NCI-H2107 treated with DMSO at 0.1 percent for 48 hours (cell line): Measurements from ENCODE around the gene MYZAP.
A peak's percentile ranks its signal among the peaks of the same experiment; 100 is the strongest.
"Not testable (repeated sequence)": the region's sequence is repeated elsewhere in the genome, so short reads cannot be mapped to it uniquely, and the experiment has no call there.

ENCODE experiments used
- DNase-seq: peaks from one replicate; lab custom pipeline; 2025; ENCODE audit not compliant: unreplicated experiment; lab: John Stamatoyannopoulos, UW

The MYZAP gene

DNA sequence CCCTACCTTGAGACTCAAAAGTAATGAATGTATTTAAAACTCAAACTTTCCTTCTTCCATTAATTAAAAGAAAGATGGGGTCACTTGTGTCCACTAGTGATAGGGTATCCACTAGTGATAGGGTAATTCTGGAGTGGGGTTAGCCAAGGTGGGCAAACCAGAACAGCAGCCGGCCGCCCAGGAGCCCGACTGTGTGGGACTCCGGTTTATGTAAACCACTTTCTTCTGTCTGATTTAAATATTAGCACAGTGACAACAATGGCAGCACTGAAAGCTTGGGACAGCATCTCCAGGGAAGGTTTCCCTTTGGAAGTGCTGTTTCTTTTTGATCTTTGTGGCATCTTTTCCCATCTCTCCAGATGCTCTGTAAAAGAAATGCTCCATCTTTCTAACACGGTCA lies 722 bp downstream of the MYZAP start:
- no peak for DNase-seq

DNA sequence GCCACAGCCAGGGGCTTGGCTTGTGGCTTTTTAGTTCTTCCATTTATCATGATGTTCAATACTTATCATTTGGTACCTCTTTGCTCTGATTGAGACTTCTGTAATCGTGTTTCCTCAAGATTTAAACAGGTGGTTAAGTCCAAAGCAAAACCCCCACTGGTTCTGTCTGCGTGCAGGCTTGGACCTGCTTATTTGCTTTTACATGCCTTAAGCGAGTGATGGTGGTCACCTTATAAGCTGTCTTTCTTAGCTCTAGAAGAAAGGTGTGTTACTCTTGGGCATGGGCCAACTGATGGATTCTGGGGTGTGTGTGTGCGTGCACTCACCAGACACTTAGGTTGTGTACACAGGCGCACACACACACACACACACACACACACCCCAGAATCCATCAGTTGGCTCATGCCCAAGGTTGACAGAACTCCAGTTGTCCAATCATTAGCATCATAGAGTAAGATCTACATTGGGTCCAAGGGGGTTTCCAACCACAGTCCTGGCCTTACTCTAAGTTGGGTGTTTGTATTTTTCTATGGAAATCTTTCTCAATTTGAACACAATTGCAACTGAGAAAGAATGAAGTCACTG lies 1.2 kb downstream of the MYZAP start:
- DNase-seq, result no peak

DNA sequence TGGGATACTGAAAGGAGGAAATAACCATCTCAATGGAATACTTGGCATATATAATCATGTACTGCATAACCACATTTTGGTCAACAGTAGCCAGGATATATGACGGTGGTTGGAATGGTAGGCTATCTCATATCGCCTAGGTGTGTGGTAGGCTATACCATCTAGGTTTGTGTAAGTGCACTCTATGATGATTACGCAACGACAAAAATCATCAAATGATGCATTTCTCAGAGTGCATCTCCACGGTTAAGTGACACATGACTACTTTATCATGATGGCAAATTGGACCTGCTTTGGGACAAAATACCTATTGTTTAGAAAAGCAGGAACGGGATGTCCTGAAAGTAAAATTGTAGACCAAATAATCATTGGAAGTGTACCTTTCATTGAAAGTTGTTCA lies 2.8 kb downstream of the MYZAP start:
- no peak for DNase-seq

DNA sequence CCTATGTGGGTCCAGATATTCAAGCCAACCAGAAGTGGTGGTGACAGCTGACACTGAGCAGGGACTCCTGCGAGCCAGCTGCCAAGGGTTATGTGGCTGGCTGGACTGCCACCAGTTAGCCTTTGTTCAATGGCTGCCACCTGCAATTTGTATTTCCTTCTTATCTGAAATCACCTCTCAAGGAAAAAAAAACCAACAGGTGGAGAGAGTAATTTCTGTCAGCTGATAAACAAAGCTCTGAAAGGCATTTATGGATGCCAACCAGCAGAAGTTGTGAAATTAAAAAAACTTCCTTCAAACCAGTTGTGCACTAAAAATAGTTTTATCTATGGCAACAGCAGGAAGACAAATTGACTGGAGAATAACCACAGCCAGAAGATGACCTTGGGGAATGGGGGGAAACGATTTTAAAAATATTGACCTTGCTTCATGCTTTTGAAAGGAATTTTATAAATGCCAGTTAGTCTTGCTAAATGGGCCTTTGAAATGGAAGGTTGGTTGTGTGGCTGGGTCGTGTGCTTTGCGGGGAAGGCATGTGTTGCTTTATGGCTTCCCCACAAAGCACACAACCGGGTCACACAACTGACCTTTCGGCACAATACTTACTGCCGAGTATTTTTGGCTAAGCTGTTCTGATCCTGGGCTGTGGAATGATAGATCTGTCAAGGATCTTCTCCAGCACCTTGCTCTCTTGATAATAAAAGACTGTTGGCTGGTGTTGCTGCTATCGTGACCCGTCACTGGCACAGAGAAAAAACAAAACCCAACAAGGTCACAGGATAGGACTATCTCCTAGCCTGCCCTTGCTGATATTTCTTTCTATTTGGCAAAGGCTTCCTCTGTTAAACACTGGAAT lies 3.5 kb downstream of the MYZAP start:
- DNase-seq, result peak; percentile 23

DNA sequence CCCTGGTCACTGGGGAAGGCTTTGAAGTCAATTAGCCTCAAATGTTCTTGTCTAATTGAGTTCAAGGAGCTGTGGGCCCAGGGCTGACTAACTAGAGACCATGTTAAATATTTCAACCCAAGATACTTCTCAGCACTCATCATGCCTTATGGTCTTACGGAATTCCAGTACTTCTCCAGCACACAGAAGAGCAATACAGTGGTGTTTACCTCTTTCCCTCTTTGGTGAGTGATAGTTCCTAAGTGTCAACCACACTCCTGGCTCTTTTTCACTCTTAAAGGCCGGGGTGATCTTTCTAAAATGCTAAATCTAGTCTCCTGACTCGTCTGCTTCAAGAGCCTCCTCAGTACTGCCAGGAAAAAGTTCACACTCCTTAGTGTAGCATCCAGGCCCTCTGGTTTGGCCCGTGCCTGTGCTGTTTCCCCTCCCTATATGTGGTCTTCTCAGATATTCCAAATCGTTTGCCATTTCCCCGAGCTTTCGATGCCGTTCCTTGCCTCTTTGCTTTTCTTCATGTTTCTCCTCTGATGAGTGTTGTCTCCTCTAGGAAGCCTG lies 4.7 kb downstream of the MYZAP start:
- no peak for DNase-seq

DNA sequence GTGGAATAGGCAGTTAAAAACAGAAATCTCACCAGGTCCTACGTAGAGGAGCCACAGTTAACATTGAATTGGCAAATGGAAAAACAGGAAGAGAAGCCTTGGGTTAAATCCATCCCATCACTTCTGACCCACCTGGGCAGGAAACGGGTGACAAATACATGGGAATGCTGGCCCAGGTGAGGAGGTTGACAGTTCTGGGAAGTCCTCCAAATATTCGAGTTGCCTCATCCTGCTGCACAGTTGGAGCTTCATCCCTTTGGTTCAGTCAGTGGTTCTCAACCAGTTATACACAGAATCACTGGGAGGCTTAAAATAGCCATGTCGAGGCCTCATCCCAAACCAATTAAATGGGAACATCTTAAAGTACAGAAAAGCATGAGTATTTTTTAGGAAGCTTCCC lies 5.3 kb downstream of the MYZAP start:
- no peak for DNase-seq

DNA sequence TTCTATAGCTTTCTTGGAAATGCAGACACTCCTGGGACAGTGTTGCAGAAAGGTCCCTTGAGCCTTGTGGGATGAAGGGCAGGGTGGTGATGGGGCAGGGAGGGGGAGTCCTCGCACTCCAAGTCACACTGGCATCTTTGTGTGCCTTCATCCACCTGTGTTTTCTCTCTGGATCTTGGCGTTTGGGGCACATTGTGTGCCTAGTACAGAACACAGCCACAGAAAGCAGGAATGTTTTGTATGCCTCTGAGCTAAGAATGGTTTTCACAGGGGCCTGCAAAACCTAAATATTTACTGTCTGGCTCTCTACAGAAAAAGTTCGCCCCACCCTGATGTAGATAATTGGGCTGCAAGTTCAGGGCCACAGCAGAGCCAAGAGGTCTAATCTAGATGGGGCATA lies 5.7 kb downstream of the MYZAP start:
- no peak for DNase-seq

DNA sequence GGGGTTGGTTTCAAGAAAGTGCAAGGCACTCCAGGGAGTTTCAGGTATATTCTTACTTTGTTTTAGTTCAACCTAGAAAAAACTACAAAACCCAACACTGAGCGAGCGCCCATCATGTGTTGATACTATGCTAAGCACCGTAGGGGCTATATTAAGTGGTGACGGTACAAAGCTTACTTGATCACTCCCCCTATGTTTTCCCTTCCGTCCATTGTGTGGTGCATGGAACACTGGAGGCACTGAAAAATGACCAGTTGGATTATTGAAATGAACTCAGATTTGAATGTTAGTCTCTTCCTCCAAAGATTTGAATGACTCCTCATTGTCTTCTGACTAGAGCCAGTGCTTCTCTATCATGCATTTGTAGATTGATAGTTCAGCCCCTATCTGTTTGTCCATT lies 6.6 kb downstream of the MYZAP start:
- DNase-seq, result no peak

DNA sequence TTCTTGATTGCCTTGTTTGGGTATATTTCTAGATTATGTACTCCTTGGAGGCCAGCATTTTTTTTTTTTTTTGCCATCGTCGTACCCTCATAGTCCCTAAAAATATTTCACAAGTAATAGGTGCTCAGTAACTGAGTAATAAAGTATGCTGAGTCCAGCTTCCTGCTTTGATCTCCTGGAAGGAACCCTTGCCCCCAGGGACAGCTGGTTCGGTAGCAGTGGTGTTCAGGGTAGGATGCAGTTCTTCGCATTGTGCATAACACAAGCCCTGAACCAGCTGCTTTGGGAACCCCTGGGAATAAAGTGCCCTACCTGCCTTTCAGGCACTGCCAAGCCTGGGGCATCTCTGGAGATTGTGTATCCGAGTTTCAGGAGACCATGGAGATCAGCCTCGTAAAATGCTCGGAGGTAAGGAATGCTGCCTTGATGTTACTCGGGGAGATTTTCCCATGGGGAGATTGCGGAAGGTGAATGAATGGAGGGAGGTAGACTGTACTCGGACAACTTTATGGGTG lies 7.6 kb downstream of the MYZAP start:
- DNase-seq, result no peak

DNA sequence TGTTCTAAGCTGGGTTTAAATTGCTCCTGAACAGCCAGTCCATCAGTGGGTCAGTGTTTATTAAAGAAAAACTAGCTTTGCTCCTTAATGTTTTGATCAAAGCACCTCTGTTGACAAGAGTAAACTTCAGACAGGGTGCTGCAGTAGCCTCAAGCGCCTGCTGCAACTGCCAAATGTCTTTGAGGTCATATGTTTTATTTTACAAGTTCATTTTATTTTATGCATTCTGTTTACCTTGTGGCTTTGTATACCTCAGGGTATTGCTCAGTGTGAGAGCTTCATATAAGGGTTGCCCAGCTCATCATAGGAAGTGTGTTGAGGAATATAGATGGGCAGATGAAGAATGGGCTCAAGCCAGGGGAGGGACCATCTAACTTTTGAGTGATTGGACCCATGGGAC lies 8.5 kb downstream of the MYZAP start:
- no peak for DNase-seq

DNA sequence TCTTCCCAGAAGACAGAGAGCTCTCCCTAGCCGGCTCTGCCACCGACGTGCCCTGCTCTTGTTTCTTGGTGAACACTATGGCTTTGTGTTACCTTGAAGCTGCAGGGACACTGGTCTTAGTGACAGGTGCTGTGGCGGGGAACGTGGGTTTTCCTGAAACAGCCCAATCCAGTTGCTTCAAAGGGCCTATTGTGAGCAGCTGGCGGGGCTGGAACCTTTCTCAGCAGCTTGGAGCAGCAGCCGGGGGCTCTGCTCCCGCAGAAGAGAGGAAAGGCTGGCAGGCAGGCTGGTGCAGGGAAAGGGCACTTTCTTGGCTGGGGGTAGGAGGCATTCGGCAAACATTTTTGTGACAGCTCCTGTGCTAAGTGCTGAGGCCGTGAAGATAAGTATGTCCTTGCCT lies 12.8 kb downstream of the MYZAP start:
- no peak for DNase-seq

DNA sequence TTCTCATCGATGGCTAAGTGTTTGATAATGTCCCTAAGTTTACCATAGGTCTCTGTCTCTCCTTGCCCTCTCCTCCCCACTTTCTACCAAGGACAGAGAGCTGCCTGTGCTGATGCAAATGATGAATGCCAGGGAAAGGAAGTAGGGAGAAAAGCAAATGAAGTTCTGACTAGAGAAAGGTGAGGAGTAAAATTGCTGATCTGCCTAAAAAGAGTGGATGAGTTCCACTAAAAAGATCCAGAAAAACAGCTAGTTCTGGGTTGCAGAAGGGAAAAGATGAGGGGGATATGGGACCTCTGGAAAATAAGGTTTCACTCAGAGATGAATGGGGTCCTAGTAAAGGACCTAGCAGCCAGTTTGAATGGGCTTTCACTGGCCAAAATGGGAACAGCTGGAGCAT lies 13.8 kb downstream of the MYZAP start:
- no peak for DNase-seq

DNA sequence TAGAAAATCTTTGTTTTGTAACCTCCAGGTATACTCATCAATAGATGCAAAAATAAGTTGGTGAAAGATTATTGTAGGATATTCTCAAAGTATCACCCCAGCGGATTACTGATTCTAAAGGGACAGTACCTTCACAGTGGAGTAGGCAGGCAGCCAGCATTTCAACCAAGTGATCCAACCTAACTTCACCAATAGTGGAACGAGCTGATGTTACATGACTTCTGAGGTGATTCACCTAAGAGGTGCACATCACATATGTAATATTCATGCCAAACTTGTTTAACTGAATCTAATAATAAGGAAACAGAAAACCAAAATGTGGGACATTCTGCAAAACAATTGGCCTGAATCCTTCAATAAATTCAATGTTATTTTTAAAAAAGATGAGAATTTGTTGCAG lies 14.3 kb downstream of the MYZAP start:
- DNase-seq, result no peak

DNA sequence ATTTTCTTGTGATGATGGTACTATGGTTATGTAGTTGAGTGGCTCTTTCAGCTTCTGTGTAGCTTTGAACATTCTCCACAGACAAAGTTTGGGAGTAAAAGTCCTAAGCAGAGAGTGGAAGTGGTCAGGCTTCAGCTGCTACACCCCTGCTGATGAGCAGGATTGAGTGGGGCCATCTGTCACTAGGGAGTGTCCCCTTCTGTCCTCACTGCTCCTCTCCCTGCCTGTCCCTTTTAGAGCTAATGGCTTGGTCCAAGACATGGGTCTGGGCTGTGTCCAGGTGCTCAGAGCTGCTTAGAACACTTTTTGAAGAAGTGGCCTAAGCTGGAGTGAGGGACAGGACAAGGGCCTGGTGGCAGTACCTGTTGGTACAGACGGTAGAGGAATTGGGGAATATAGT lies 15.1 kb downstream of the MYZAP start:
- no peak for DNase-seq

DNA sequence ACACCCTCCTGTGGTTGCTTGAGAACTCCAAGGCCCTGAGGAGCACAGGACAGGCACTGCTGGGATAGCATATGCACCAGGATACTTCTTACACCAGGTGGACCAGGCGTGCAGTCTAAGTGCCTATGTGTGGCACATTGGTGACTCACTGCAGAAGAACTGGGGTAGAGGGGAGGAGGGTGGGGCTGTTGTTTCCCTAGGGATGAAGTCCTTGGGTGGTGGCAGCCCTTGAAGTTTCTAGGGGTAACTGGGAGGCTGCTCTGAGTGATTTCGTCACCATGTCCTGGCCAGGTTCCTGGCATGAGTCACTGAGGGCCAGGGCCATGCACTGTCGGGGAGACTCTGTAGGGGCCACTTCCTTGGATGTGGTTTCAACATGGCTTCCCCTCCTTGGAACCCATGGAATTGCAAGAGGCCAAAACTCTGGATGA lies 15.9 kb downstream of the MYZAP start:
- DNase-seq, result no peak

DNA sequence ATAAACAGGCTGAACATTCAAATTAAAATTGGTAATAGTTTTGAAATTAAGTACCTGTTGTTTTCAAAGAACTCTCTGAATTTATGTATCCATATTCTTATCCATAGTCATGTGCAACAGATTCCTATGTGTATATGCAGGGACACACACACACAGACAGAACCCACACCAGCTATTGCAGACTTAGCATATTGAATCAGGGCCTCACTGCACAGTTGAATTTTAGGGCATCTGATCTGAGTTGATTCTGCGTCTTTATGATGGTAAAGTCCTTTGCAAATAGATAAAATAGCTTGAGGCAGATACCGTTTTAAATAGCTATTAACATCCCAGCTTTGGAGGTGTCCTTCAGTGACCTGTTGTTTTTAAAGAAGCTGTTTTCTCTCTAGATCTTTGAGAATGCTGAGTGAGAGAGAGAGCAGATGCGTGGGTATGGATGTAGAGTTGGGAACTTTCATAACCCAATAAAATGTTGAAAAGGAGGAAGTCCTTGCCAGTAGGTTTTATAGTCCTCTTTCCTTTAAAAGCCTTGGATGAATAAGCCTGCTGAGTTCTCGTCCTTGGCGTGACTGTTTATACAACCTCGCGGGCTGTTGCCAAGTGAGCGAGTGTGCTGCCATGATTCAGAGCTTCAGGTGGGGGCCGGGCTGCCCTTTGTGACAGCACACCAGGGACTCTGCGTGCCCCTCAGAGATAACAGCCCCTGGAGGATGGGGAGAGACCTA lies 18.3 kb downstream of the MYZAP start:
- DNase-seq, result no peak

DNA sequence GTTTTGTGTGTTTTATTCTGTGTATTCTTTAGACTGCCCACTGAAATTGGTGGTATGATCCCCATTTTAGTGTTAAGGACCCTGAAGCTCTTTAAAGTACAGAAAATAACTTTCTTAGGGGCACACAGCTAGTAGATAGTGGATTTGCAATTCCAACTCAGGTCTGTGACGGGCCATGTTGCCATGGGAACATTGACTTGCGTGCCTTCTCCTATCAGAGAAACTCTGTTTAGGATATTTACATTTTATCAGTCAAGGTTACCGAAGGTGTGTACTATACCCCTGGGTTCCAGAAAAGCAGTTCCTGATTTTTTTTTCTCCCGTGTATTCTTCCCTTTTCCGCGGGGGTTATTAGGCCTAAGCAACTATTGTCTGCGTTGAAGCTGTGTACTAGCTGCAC lies 19.4 kb downstream of the MYZAP start:
- no peak for DNase-seq

DNA sequence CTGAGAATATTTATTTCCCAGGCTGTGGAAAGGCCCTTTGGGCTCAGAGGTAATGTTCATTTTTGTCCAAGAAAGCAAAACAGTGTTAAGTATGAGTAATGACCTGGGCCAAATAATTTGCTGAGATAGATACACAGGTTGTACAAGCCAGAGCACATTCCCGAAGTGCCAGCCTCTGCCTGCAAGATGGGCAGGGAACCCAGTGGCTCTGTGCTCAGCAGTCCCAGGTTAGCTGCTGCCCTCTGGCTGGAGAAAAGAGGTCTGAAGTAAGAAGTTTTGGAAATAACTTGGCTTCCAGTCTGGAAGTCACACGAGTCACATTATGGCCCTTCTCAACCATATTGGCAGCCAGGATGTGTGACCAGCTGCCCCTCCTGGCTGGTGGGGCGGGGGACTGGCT lies 20.2 kb downstream of the MYZAP start:
- no peak for DNase-seq

DNA sequence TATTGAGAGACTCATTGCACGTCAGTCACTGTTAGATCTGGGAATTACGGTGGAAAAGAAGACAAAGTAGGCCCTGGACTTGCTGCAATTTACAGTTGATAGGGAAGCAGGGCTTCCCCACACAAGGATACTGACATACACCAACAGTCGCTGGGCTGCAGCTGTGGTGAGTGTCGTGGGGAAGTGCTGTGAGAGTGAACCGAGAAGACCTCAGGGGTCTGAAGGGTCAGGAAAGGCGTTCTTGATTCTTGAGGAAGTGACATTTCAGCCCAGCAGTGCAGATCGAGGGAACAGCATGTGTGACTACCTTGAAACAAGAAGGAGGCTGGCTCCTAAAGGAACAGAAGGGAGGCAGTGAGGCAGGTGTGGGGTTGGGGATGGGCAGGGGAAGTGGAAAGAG lies 22.5 kb downstream of the MYZAP start:
- no peak for DNase-seq

DNA sequence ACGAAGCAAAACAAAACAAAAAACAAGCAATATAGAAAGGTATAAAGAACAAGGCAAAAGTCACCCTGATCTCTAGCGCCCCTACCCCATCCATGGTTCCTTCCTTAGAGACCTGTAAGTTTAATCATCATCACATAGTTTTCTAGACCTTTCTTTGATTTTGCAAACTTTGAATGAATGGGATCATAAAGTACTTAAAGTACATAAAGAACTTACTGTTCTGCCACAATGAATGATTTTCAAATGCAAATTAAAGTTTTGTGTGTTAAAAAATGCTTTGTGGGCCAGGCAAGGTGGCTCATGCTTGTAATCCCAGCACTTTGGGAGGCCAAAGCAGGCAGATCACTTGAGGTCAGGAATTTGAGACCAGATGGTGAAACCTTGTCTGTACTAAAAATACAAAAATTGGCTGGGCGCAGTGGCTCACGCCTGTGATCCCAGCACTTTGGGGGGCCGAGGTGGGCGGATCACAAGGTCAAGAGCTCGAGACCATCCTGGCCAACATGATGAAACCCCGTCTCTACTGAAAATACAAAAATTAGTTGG lies 24.3 kb downstream of the MYZAP start:
- not testable (repeated sequence) for DNase-seq

DNA sequence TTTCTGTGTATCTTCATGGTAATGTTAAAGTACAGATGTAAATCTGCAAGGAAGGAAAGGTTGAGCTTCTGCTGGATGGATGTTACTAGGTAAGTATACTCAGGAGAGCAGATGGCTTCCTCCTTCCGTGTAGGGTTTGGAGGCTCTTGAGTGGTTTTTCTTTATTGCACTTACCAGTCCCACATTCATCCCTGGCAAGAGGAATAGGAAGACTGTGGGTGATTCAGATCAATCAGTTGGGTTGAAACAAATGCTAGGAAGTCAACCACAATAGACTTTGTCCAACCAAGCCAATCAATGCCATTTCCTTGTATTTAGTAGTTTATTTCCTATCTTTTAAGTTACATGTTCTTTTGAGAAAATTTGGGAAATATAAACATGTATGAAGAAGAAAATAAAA lies 26.6 kb downstream of the MYZAP start:
- no peak for DNase-seq
